ENCODE measurements around the gene CSRP3.

Gene CSRP3

DNA sequence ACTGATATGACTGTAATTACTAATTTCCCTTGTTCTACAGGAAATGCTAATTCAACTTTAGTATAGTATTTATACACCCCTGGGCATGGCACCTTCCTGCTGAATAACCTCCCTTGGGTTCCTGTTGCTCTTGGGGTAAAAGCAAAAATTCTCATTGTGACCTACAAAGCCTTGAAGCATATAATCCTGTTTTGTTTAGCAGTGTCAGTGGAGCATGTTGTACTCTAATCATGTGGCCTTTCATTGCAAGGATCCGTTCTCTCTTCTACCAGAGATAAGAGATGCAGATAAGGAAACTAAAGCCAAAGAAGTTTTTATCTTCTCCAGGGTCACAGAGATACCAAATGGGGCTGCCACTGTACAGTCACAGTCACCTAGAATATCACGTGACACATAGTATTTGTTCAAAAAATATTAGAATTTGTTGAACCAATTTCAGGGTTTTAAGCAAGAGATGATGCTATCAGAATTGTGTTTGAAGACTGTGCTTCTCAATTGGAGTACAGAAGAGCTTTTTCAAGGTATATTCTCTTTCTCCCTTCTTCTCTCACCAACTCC, 25.1 kb downstream of the CSRP3 start:
- H3K4me3 ChIP-seq (ENCODE audit: low read depth, low read length), result no peak overlapping the region
- no peak for DNase-seq (ENCODE audit: low read depth)
- TF ChIP-seq, protein P1, sequence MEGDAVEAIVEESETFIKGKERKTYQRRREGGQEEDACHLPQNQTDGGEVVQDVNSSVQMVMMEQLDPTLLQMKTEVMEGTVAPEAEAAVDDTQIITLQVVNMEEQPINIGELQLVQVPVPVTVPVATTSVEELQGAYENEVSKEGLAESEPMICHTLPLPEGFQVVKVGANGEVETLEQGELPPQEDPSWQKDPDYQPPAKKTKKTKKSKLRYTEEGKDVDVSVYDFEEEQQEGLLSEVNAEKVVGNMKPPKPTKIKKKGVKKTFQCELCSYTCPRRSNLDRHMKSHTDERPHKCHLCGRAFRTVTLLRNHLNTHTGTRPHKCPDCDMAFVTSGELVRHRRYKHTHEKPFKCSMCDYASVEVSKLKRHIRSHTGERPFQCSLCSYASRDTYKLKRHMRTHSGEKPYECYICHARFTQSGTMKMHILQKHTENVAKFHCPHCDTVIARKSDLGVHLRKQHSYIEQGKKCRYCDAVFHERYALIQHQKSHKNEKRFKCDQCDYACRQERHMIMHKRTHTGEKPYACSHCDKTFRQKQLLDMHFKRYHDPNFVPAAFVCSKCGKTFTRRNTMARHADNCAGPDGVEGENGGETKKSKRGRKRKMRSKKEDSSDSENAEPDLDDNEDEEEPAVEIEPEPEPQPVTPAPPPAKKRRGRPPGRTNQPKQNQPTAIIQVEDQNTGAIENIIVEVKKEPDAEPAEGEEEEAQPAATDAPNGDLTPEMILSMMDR (IDR thresholded peaks at IDR 0.05; ENCODE audit: control insufficient read depth, extremely low read depth, insufficient read depth), result no peak

DNA sequence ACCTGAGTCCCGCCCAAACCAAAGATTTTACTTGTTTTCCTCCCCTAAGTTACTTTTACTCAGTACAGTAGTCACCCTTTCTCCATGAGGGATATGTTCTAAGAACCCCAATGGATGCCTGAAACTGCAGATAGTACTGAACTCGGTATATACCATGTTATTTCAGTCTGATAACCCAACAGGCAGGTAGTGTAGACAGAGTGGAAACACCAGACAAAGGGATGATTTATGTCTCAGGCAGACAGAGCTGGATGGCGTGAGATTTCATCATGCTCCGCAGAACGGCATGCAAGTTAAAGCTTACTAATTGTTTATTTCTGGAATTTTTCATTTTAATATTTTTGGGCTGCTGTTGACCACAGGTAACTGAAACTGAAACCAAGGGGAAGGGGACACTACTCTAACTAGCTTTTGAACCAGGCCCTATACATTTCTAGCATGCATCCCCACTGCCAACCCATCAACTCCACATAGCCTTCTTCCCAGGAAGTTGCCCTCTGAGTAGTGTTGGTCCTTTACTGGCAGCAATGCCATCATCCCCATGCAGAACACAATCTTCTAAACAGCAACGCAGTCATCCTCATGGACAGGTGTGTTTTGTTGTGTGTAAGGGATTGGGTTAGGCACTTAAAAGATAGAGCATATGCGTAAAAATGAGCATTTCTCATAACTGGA, 27.7 kb downstream of the CSRP3 start:
- no peak for DNase-seq (ENCODE audit: low read depth)
- TF ChIP-seq, protein P1 (IDR thresholded peaks at IDR 0.05; ENCODE audit: control insufficient read depth, extremely low read depth, insufficient read depth), result no peak
- no peak overlapping the region for H3K4me3 ChIP-seq (ENCODE audit: low read depth, low read length)

DNA sequence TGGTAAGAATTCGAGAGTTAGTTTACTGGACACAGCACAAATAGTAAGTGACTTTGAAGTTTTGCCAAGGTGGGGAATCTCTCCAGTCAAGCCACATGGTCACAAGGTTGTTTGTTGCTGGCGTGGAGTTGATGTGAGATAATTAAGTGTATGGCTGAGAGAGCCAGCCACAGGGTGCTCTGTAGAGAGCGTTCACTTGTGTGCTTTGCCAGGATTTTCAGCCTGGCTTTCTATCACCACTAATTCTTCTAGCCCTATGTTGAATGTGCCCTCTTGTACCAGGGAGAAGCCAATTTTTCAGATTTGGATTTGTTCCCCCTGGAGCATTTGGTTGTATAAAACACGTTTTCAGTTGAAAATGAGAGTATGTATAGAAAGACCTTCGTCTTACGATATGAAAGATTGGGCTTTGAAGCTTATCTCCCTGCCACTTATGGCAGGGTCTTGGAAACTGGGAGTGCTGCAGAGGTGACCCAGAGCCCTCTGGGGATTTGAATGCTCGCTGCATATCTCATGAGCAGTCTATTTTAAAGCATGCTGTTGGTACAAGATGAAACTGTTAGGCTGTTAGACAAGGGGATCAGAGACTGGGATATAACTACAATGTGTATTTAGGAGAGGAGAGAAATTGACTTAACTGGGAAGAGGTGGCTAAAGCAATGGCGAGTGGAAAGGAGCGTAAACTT, 28.6 kb downstream of the CSRP3 start:
- DNase-seq (ENCODE audit: low read depth), result no peak
- no peak overlapping the region for H3K4me3 ChIP-seq (ENCODE audit: low read depth, low read length)
- TF ChIP-seq, protein P1 (IDR thresholded peaks at IDR 0.05; ENCODE audit: control insufficient read depth, extremely low read depth, insufficient read depth), result no peak

DNA sequence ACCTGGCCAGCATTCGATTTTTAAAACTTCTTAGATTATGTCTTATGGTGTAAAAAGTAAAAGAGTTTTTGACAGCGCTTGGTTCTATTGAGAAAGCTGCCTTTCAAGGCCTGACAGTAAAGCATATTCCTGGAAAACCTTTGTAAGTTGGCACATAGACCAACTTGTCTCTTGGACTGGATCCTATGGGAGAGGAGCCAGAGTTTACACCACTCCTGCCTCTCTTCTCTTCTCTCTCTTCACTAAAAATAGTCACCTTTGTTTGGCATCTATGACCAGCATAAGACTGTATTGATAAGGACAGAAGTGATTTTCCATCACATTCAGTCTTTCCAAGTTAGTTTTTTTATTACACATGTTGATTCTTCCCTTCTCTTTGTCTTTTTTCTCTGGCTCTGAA, 33.7 kb downstream of the CSRP3 start:
- DNase-seq (ENCODE audit: low read depth), result peak; percentile 18
- TF ChIP-seq, protein P1 (IDR thresholded peaks at IDR 0.05; ENCODE audit: control insufficient read depth, extremely low read depth, insufficient read depth), result no peak
- no peak overlapping the region for H3K4me3 ChIP-seq (ENCODE audit: low read depth, low read length)

DNA sequence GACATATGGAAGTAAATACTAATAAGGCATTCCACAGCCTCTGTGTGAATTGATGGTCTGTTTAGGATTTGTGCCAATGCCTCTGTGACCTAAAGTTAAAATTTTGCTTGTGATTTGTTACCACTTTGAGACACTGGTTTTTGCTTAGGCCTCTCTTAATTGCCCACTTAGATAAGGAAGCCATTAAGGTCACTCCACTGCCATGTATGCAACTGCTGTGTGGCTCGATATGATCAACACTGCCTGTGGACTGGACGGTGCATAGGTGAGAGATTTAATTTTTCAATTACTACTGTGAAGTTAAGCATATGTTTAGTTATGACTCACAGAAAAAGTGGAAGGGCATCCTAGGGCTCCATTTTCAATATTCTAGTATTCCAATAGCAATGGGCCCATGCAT, 36.9 kb downstream of the CSRP3 start:
- no peak overlapping the region for H3K4me3 ChIP-seq (ENCODE audit: low read depth, low read length)
- DNase-seq (ENCODE audit: low read depth), result no peak
- TF ChIP-seq, protein P1 (IDR thresholded peaks at IDR 0.05; ENCODE audit: control insufficient read depth, extremely low read depth, insufficient read depth), result no peak

DNA sequence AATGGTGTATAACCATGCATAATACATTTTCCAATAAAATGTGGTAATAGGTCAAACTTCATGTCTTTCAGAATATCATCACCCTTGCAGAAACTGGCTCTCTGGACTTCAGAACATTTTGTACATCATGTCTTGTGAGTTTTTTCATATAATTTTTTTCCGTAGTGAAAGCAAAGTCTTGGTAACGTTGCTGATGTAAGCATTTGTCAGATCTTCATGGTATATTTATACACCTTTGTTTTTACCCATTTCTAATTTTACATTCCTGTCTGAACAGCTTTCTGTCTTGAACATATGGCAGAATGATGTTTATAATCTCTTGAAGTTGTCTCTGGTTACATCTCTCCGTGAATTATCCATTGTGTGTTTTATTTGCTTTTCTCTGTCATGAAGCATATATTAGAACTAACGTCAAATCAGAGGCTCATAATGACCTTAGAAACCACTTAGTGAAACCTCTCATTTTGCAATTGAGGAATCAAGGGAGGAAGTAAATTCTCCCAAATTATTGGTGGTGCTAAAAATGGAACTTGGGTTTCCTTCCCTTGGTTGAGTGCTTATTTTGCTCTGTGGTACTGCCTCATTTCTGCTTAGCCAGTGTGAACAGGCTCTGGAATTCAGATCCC, 37.4 kb downstream of the CSRP3 start:
- TF ChIP-seq, protein P1 (IDR thresholded peaks at IDR 0.05; ENCODE audit: control insufficient read depth, extremely low read depth, insufficient read depth), result no peak
- H3K4me3 ChIP-seq (ENCODE audit: low read depth, low read length), result no peak overlapping the region
- no peak for DNase-seq (ENCODE audit: low read depth)
